Measurements from ENCODE around the gene PRKCZ. TPM values are rescaled to one million over a fixed set of nuclear protein-coding genes. Genes with fewer than 3 reads are reported as not detected.

Gene PRKCZ
- total and polyA plus RNA-seq, 4 donors = 4.8 to 9.9 (median 8.4) TPM

- H3K9ac ChIP-seq (ENCODE audit: low read depth in 1 of 2, low read length in 2 of 2) = no peak overlapping the region
- H3K9me3 ChIP-seq (ENCODE audit: control insufficient read depth in 4 of 4, low read length in 3 of 4) = no peaks in the 10 kb centered on the region
- WGBS = 95% methylated on average over 9 of the region's 9 CpGs
- no peak for DNase-seq (ENCODE audit: low spot score)
- no peaks in the 10 kb centered on the region for H3K27me3 ChIP-seq (ENCODE audit: control insufficient read depth in 4 of 4, insufficient read depth in 4 of 4, low read length in 3 of 4)
- H3K4me3 ChIP-seq (ENCODE audit: low read depth in 1 of 3, low read length in 3 of 3) = no peak overlapping the region
- peaks cover 7 to 19% (median 13%) of the 10 kb centered on the region in 4 donors for H3K4me1 ChIP-seq (ENCODE audit: control insufficient read depth in 4 of 4, insufficient read depth in 4 of 4, low read length in 3 of 4)
- H3K36me3 ChIP-seq (ENCODE audit: control insufficient read depth in 4 of 4, insufficient read depth in 3 of 4, low read depth in 1 of 4, low read length in 3 of 4) = peaks cover 0 to 9% (median under 1%) of the 10 kb centered on the region in 4 donors
- no peak for TF ChIP-seq CTCF (IDR thresholded peaks at IDR 0.05; ENCODE audit: low read depth, low read length, missing input control)
- TF ChIP-seq RAD21 (IDR thresholded peaks at IDR 0.05) = no peak
- H3K27ac ChIP-seq (ENCODE audit: low read depth in 1 of 2, low read length in 2 of 2) = no peak overlapping the region
Observed at GRCh38 chr1:2186901-2187300, 136.7 kb downstream of the PRKCZ start.

GRCh38 chr1:2187619-2188018 is 137.4 kb downstream of the PRKCZ start:
- Histone ChIP-seq H3K4me3 (ENCODE audit: low read depth in 1 of 3, low read length in 3 of 3) (no peak overlapping the region), H3K27me3 (ENCODE audit: control insufficient read depth in 4 of 4, insufficient read depth in 4 of 4, low read length in 3 of 4) (no peaks in the 10 kb centered on the region), H3K9me3 (ENCODE audit: control insufficient read depth in 4 of 4, low read length in 3 of 4) (no peaks in the 10 kb centered on the region), H3K27ac (ENCODE audit: low read depth in 1 of 2, low read length in 2 of 2) (no peak overlapping the region), H3K9ac (ENCODE audit: low read depth in 1 of 2, low read length in 2 of 2) (no peak overlapping the region), H3K4me1 (ENCODE audit: control insufficient read depth in 4 of 4, insufficient read depth in 4 of 4, low read length in 3 of 4) (peaks cover 7 to 19% (median 13%) of the 10 kb centered on the region in 4 donors), H3K36me3 (ENCODE audit: control insufficient read depth in 4 of 4, insufficient read depth in 3 of 4, low read depth in 1 of 4, low read length in 3 of 4) (peaks cover 0 to 9% (median under 1%) of the 10 kb centered on the region in 4 donors)
- TF ChIP-seq HNF4A (conservative IDR thresholded peaks at IDR 0.05) (no peak), ATF3 (IDR thresholded peaks at IDR 0.05) (no peak), FOXA1 (IDR thresholded peaks at IDR 0.05) (no peak), REST (IDR thresholded peaks at IDR 0.05) (no peak), JUND (IDR thresholded peaks at IDR 0.05) (no peak), RAD21 (IDR thresholded peaks at IDR 0.05) (no peak), ZBTB33 (IDR thresholded peaks at IDR 0.05) (no peak), FOXA2 (IDR thresholded peaks at IDR 0.05) (no peak), MAX (IDR thresholded peaks at IDR 0.05) (no peak), EGR1 (IDR thresholded peaks at IDR 0.05; ENCODE audit: low read depth in 2 of 2) (no peak), RXRA (IDR thresholded peaks at IDR 0.05) (no peak), HNF4G (IDR thresholded peaks at IDR 0.05) (no peak), GABPA (IDR thresholded peaks at IDR 0.05 in 1 of 2, conservative IDR thresholded peaks at IDR 0.05 in 1 of 2) (no peak), TAF1 (conservative IDR thresholded peaks at IDR 0.05) (no peak), YY1 (IDR thresholded peaks at IDR 0.05) (no peak), CTCF (IDR thresholded peaks at IDR 0.05; ENCODE audit: low read depth, low read length, missing input control) (no peak), NR2F2 (IDR thresholded peaks at IDR 0.05) (no peak), SP1 (IDR thresholded peaks at IDR 0.05) (no peak)
- DNase-seq (ENCODE audit: low spot score) = no peak
- WGBS = 85% methylated on average over 13 of the region's 13 CpGs
